C4-2B (cell line): ENCODE measurements around the gene AGFG2.

Experiments used
- ZFX ChIP-seq: fragments of 450-650 bp; IDR thresholded peaks from 2 replicates; pipeline ENCODE4 v1.6.1; 2017
- TF ChIP-seq, protein P1 (sequence below): fragments of 450-650 bp; conservative IDR thresholded peaks from 2 replicates; pipeline ENCODE4 v1.5.1; 2017; ENCODE audit warnings: mild to moderate bottlenecking

DNA sequence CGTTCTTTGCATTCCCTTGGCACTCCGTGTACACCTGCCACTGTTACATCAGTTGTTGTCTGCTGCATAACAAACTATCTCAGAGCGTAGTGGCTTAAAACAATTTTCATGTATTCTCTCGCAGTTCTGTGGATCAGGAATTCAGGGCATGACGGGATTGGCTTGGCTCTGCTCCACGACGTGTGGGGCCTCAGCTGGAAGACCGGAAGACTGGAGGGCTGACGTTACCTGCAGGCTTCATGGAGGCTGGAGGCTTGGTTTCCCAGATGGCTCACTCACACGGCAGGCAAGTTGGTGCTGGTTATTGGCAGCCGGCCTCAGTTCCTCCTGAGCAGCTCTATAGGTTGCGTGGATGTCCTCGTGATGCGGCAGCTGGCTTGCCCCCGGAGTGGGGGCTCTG lies 29.8 kb upstream of the AGFG2 start:
- TF ChIP-seq, protein P1, sequence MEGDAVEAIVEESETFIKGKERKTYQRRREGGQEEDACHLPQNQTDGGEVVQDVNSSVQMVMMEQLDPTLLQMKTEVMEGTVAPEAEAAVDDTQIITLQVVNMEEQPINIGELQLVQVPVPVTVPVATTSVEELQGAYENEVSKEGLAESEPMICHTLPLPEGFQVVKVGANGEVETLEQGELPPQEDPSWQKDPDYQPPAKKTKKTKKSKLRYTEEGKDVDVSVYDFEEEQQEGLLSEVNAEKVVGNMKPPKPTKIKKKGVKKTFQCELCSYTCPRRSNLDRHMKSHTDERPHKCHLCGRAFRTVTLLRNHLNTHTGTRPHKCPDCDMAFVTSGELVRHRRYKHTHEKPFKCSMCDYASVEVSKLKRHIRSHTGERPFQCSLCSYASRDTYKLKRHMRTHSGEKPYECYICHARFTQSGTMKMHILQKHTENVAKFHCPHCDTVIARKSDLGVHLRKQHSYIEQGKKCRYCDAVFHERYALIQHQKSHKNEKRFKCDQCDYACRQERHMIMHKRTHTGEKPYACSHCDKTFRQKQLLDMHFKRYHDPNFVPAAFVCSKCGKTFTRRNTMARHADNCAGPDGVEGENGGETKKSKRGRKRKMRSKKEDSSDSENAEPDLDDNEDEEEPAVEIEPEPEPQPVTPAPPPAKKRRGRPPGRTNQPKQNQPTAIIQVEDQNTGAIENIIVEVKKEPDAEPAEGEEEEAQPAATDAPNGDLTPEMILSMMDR, result no peak
- TF ChIP-seq ZFX, result no peak
